ENCODE data around the gene GLIPR1L2.

DNA sequence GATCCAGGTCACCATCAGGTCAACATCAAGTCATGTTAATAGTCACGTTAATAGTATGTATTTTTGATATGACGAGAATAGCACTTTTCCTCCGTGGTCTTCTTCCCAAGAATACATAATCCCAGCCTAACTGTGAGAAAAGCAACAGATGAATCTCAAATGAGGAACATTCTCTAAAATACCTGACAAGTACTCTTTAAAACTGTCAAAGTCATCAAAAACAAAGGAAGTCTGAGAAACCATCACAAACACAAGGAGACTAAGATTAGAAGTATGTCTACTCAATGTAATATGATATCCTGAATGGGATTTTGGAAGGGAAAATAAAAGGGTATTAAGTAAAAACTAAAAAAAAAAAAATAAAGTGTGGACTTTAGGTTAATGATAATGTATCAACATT lies 52.8 kb downstream of the GLIPR1L2 start:
- TF ChIP-seq, protein P1, sequence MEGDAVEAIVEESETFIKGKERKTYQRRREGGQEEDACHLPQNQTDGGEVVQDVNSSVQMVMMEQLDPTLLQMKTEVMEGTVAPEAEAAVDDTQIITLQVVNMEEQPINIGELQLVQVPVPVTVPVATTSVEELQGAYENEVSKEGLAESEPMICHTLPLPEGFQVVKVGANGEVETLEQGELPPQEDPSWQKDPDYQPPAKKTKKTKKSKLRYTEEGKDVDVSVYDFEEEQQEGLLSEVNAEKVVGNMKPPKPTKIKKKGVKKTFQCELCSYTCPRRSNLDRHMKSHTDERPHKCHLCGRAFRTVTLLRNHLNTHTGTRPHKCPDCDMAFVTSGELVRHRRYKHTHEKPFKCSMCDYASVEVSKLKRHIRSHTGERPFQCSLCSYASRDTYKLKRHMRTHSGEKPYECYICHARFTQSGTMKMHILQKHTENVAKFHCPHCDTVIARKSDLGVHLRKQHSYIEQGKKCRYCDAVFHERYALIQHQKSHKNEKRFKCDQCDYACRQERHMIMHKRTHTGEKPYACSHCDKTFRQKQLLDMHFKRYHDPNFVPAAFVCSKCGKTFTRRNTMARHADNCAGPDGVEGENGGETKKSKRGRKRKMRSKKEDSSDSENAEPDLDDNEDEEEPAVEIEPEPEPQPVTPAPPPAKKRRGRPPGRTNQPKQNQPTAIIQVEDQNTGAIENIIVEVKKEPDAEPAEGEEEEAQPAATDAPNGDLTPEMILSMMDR (IDR thresholded peaks at IDR 0.05) = no peak
- TF ChIP-seq POLR2AphosphoS5 (IDR thresholded peaks at IDR 0.05) = no peak
- no peak for TF ChIP-seq POLR2A (IDR thresholded peaks at IDR 0.05)
